WTC11 (cell line): Measurements from ENCODE around the gene LDLRAD4. TPM values are rescaled to one million over a fixed set of nuclear protein-coding genes. Genes with fewer than 3 reads are reported as not detected.

Experiments used
- ATAC-seq: fragments of 200-7000 bp; cut with Tn5 transposase; 2 replicates; pipeline ENCODE4 v1.10.0; 2021; ENCODE audit warnings: mild to moderate bottlenecking, moderate library complexity
- CTCF ChIA-PET: fragments of 300-600 bp; sonication (Branson Sonifier 250); formaldehyde crosslinking; loops from one replicate; lab custom pipeline; 2021; ENCODE audit warnings: antibody characterized with exemption; lab: Charles Lee
- POLR2A ChIA-PET: fragments of 350-600 bp; sonication (Branson Sonifier 250); formaldehyde crosslinking; loops from one replicate; lab custom pipeline; 2021; ENCODE audit warnings: antibody characterized with exemption; lab: Charles Lee
- DNase-seq: peaks from one replicate; pipeline ENCODE4 v3.0.0; 2021; ENCODE audit warnings: low spot score
- H3K27ac Mint-ChIP-seq: 2 replicates; pipeline ENCODE4 v1.8.0; 2021; ENCODE audit warnings: mixed read lengths
- H3K27me3 Mint-ChIP-seq: 2 replicates; pipeline ENCODE4 v1.8.0; 2021; ENCODE audit warnings: low read depth, mild to moderate bottlenecking, moderate library complexity, mixed read lengths
- H3K36me3 Mint-ChIP-seq: 2 replicates; pipeline ENCODE4 v1.8.0; 2021; ENCODE audit warnings: mixed read lengths
- H3K4me1 Mint-ChIP-seq: 2 replicates; pipeline ENCODE4 v1.8.0; 2022; ENCODE audit warnings: mixed read lengths
- H3K4me3 Mint-ChIP-seq: 2 replicates; pipeline ENCODE4 v1.8.0; 2021; ENCODE audit warnings: mild to moderate bottlenecking, moderate library complexity, mixed read lengths
- H3K9me3 Mint-ChIP-seq: 2 replicates; pipeline ENCODE4 v1.8.0; 2021; ENCODE audit warnings: mixed read lengths
- AR ChIP-seq: fragments of 250-450 bp; sonication (Bioruptor Pico); IDR thresholded peaks from 2 replicates; pipeline ENCODE4 v1.9.0; 2021; ENCODE audit warnings: mild to moderate bottlenecking
- ATF1 ChIP-seq: sonication (generic); formaldehyde crosslinking; IDR thresholded peaks from 2 replicates; pipeline ENCODE4 v1.8.1; 2023; ENCODE audit warnings: mild to moderate bottlenecking, moderate library complexity, missing genetic modification reagents
- ATF3 ChIP-seq: sonication (generic); formaldehyde crosslinking; conservative IDR thresholded peaks from 2 replicates; pipeline ENCODE4 v1.8.1; 2022; ENCODE audit warnings: mild to moderate bottlenecking, missing genetic modification reagents
- ATF6 ChIP-seq: sonication (generic); formaldehyde crosslinking; IDR thresholded peaks from 2 replicates; pipeline ENCODE4 v1.8.1; 2023; ENCODE audit warnings: mild to moderate bottlenecking, missing genetic modification reagents
- ERG ChIP-seq: fragments of 250-450 bp; sonication (Bioruptor Pico); IDR thresholded peaks from 2 replicates; pipeline ENCODE4 v1.8.0; 2021; ENCODE audit warnings: mild to moderate bottlenecking
- ESRRA ChIP-seq: sonication (generic); formaldehyde crosslinking; IDR thresholded peaks from 2 replicates; pipeline ENCODE4 v1.8.1; 2022; ENCODE audit warnings: mild to moderate bottlenecking, missing genetic modification reagents, borderline replicate concordance
- JUN ChIP-seq: sonication (generic); formaldehyde crosslinking; IDR thresholded peaks from 2 replicates; pipeline ENCODE4 v1.8.0; 2023; ENCODE audit warnings: mild to moderate bottlenecking, missing genetic modification reagents
- MYBL2 ChIP-seq: sonication (generic); formaldehyde crosslinking; IDR thresholded peaks from 2 replicates; pipeline ENCODE4 v1.8.1; 2023; ENCODE audit warnings: mild to moderate bottlenecking, moderate library complexity, missing genetic modification reagents
- PRDM15 ChIP-seq: sonication (generic); formaldehyde crosslinking; IDR thresholded peaks from 2 replicates; pipeline ENCODE4 v1.8.0; 2022; ENCODE audit warnings: missing genetic modification reagents
- PREB ChIP-seq: sonication (generic); formaldehyde crosslinking; IDR thresholded peaks from 2 replicates; pipeline ENCODE4 v1.8.1; 2022; ENCODE audit warnings: mild to moderate bottlenecking, missing genetic modification reagents, moderate library complexity, borderline replicate concordance
- RELA ChIP-seq: sonication (generic); formaldehyde crosslinking; IDR thresholded peaks from 2 replicates; pipeline ENCODE4 v1.8.1; 2022; ENCODE audit warnings: missing genetic modification reagents, mild to moderate bottlenecking, borderline replicate concordance
- SP1 ChIP-seq: sonication (generic); formaldehyde crosslinking; conservative IDR thresholded peaks from 2 replicates; pipeline ENCODE4 v1.8.1; 2022; ENCODE audit warnings: missing genetic modification reagents
- ZNF232 ChIP-seq: sonication (generic); formaldehyde crosslinking; IDR thresholded peaks from 2 replicates; pipeline ENCODE4 v1.8.0; 2022; ENCODE audit warnings: mild to moderate bottlenecking, missing genetic modification reagents
- ZNF416 ChIP-seq: fragments of 250-450 bp; sonication (Bioruptor Pico); IDR thresholded peaks from 2 replicates; pipeline ENCODE4 v1.9.0; 2021; ENCODE audit warnings: mild to moderate bottlenecking, inconsistent platforms
- ZNF425 ChIP-seq: fragments of 250-450 bp; sonication (Bioruptor Pico); conservative IDR thresholded peaks from 2 replicates; pipeline ENCODE4 v1.9.0; 2021; ENCODE audit warnings: mild to moderate bottlenecking
- ZNF671 ChIP-seq: fragments of 250-450 bp; sonication (Bioruptor Pico); IDR thresholded peaks from 2 replicates; pipeline ENCODE4 v1.8.0; 2021; ENCODE audit warnings: mild to moderate bottlenecking
- total RNA-seq: library from RNA; stranded (reverse); gene quantifications from 3 replicates; pipeline ENCODE4 v1.2.3, GENCODE V29; 2021

LDLRAD4 gene
- total RNA-seq, 1 experiment from 2014 or later = 6.2 TPM

- no peak for TF ChIP-seq PRDM15 (CRISPR knock-in tag)
- TF ChIP-seq ZNF232 (CRISPR knock-in tag) = no peak
- TF ChIP-seq ESRRA (CRISPR knock-in tag) = no peak
- TF ChIP-seq ATF1 (CRISPR knock-in tag) = no peak
- no peak for TF ChIP-seq AR
- no peak for TF ChIP-seq ZNF425
- no peak for TF ChIP-seq RELA
- no peak for TF ChIP-seq ZNF416 (CRISPR knock-in tag)
- no peak for TF ChIP-seq JUN (CRISPR knock-in tag)
- TF ChIP-seq PREB (CRISPR knock-in tag) = no peak
These were observed 309.2 kb downstream of the LDLRAD4 start (continued) for GRCh38 chr18:13527730-13528129.

GRCh38 chr18:13528739-13529392, 310.3 kb downstream of the LDLRAD4 start:
- Mint-ChIP-seq H3K4me3 (no peak overlapping the region), H3K36me3 (no peaks in the 10 kb centered on the region), H3K9me3 (no peaks in the 10 kb centered on the region), H3K4me1 (peaks cover 6% of the 10 kb centered on the region; the same call in 1 of the 2 replicates), H3K27me3 (no peaks in the 10 kb centered on the region), H3K27ac (no peak overlapping the region)
- DNase-seq = no peak
- CTCF ChIA-PET = interaction anchor here (0.9 to 2.2 kb wide), 3 partner anchors 15 to 416 kb away, joined by 4 to 7 read pairs (median 5); no protein-coding TSS in a partner anchor
- POLR2A ChIA-PET = no interaction called here
- ATAC-seq = no peak
- TF ChIP-seq JUN (CRISPR knock-in tag) (no peak), AR (no peak), MYBL2 (CRISPR knock-in tag) (no peak), ERG (CRISPR knock-in tag) (no peak), ATF3 (CRISPR knock-in tag) (no peak), ATF6 (CRISPR knock-in tag) (no peak), SP1 (CRISPR knock-in tag) (no peak), ESRRA (CRISPR knock-in tag) (no peak), ZNF671 (CRISPR knock-in tag) (no peak), RELA (no peak)
